GM21717 (cell line): ENCODE results near the gene RMND5A.

Experiments
- ATAC-seq: cut with Tn5 transposase; IDR thresholded peaks from one replicate; pipeline ENCODE4 v1.9.1; 2021; ENCODE audit warnings: mild to moderate bottlenecking, moderate library complexity; ENCODE audit not compliant: unreplicated experiment

Gene RMND5A

GRCh38 chr2:86764661-86765309 is 44.7 kb downstream of the RMND5A start:
- no peak for ATAC-seq

- no peak for ATAC-seq
These were observed 45.2 kb downstream of the RMND5A start for GRCh38 chr2:86765310-86765695.

- no peak for ATAC-seq
These were observed 48.3 kb downstream of the RMND5A start for GRCh38 chr2:86768189-86768949.

- no peak for ATAC-seq
These were observed 49.7 kb downstream of the RMND5A start for GRCh38 chr2:86769838-86770237.

- no peak for ATAC-seq
These were observed 50.8 kb downstream of the RMND5A start for GRCh38 chr2:86770816-86771301.

GRCh38 chr2:86772611-86773010 is 52.5 kb downstream of the RMND5A start:
- no peak for ATAC-seq

GRCh38 chr2:86774862-86775261 is 54.8 kb downstream of the RMND5A start:
- ATAC-seq: no peak

- ATAC-seq: no peak
These were observed 55.2 kb downstream of the RMND5A start for GRCh38 chr2:86775338-86775737.

- no peak for ATAC-seq
These were observed 56.4 kb downstream of the RMND5A start for GRCh38 chr2:86776532-86776931.

- ATAC-seq: no peak
These were observed 58.9 kb downstream of the RMND5A start for GRCh38 chr2:86778957-86779356.

- ATAC-seq: no peak
These were observed 59.9 kb downstream of the RMND5A start for GRCh38 chr2:86779971-86780370.

- ATAC-seq: no peak
These were observed 61.3 kb downstream of the RMND5A start for GRCh38 chr2:86781363-86781762.

- no peak for ATAC-seq
These were observed 62.7 kb downstream of the RMND5A start for GRCh38 chr2:86782748-86783147.

- peak; percentile 90 for ATAC-seq
These were observed 63.7 kb downstream of the RMND5A start for GRCh38 chr2:86783615-86784339.

- ATAC-seq: no peak
These were observed 65.4 kb downstream of the RMND5A start for GRCh38 chr2:86785456-86785855.

- no peak for ATAC-seq
These were observed 66.0 kb downstream of the RMND5A start for GRCh38 chr2:86786001-86786536.

GRCh38 chr2:86787736-86788135 is 67.6 kb downstream of the RMND5A start:
- ATAC-seq: no peak

GRCh38 chr2:86788165-86788564 is 68.1 kb downstream of the RMND5A start:
- ATAC-seq: no peak

- no peak for ATAC-seq
These were observed 69.0 kb downstream of the RMND5A start for GRCh38 chr2:86788881-86789686.

GRCh38 chr2:86789687-86790133 is 69.6 kb downstream of the RMND5A start:
- ATAC-seq: no peak
